GM23338 (cell line): ENCODE results near the gene ACO1. TPM values are rescaled to one million over a fixed set of nuclear protein-coding genes. Genes with fewer than 3 reads are reported as not detected.

Experiments used
- ATAC-seq: fragments of 200-7000 bp; cut with Tn5 transposase; 3 replicates; pipeline ENCODE4 v1.9.1; 2020
- DNase-seq: peaks from one replicate; pipeline ENCODE4 v3.0.0-alpha.2; 2015; ENCODE audit warnings: low spot score
- H2AFZ ChIP-seq: fragments of 200-600 bp; sonication (generic); 2 replicates; pipeline ENCODE4 v1.8.0; 2016; ENCODE audit warnings: antibody characterized with exemption, mild to moderate bottlenecking, moderate library complexity
- H3F3A ChIP-seq: fragments of 200-600 bp; sonication (generic); replicated peaks from 2 replicates; pipeline ENCODE4 v1.8.0; 2017; ENCODE audit warnings: antibody characterized with exemption, mixed run types, low read depth
- H3K27ac ChIP-seq: fragments of 200-600 bp; sonication (generic); 2 replicates; pipeline ENCODE4 v1.6.1; 2016; ENCODE audit warnings: low read depth
- H3K27me3 ChIP-seq: fragments of 200-600 bp; sonication (generic); 2 replicates; pipeline ENCODE4 v1.8.0; 2016; ENCODE audit warnings: mild to moderate bottlenecking, mixed run types, moderate library complexity; ENCODE audit not compliant: insufficient read depth
- H3K36me3 ChIP-seq: fragments of 200-600 bp; sonication (generic); 2 replicates; pipeline ENCODE4 v1.8.0; 2016; ENCODE audit warnings: mild to moderate bottlenecking; ENCODE audit not compliant: insufficient read depth
- H3K4me1 ChIP-seq: fragments of 200-600 bp; sonication (generic); 2 replicates; pipeline ENCODE4 v1.8.0; 2016; ENCODE audit warnings: mild to moderate bottlenecking, moderate library complexity; ENCODE audit not compliant: insufficient read depth
- H3K4me2 ChIP-seq: fragments of 200-600 bp; sonication (generic); 2 replicates; pipeline ENCODE4 v1.7.1; 2017; ENCODE audit warnings: mixed run types
- H3K4me3 ChIP-seq: fragments of 200-600 bp; sonication (generic); 2 replicates; pipeline ENCODE4 v1.6.1; 2016; ENCODE audit warnings: mixed run types
- H3K79me2 ChIP-seq: fragments of 200-600 bp; sonication (generic); replicated peaks from 2 replicates; pipeline ENCODE4 v1.8.0; 2017; ENCODE audit warnings: mild to moderate bottlenecking; ENCODE audit not compliant: insufficient read depth
- H3K9me2 ChIP-seq: fragments of 200-600 bp; sonication (generic); 2 replicates; pipeline ENCODE4 v1.8.0; 2017; ENCODE audit not compliant: insufficient read depth
- H4K20me1 ChIP-seq: fragments of 200-600 bp; sonication (generic); replicated peaks from 2 replicates; pipeline ENCODE4 v1.8.0; 2017; ENCODE audit warnings: mild to moderate bottlenecking; ENCODE audit not compliant: insufficient read depth
- H3K27ac Mint-ChIP-seq: 2 replicates; pipeline ENCODE4 v1.8.0; 2020; ENCODE audit warnings: inconsistent platforms, mild to moderate bottlenecking, moderate library complexity, mixed read lengths
- H3K27me3 Mint-ChIP-seq: 3 replicates; pipeline ENCODE4 v1.8.0; 2022; ENCODE audit warnings: low read depth, mild to moderate bottlenecking, moderate library complexity, mixed read lengths, inconsistent platforms; ENCODE audit not compliant: insufficient read depth, poor library complexity
- H3K36me3 Mint-ChIP-seq: 3 replicates; pipeline ENCODE4 v1.8.0; 2021; ENCODE audit warnings: low read depth, mild to moderate bottlenecking, inconsistent platforms, moderate library complexity, mixed read lengths
- H3K4me1 Mint-ChIP-seq: 3 replicates; pipeline ENCODE4 v1.8.0; 2020; ENCODE audit warnings: mild to moderate bottlenecking, inconsistent platforms, mixed read lengths
- H3K4me3 Mint-ChIP-seq: 3 replicates; pipeline ENCODE4 v1.8.0; 2021; ENCODE audit warnings: moderate library complexity, mild to moderate bottlenecking, inconsistent platforms, mixed read lengths
- H3K9me3 Mint-ChIP-seq: 3 replicates; pipeline ENCODE4 v1.8.0; 2020; ENCODE audit warnings: moderate library complexity, mild to moderate bottlenecking, inconsistent platforms, mixed read lengths
- CTCF ChIP-seq, 2 experiments: fragments of 200-600 bp in 1 of 2; sonication (generic) in 1 of 2; conservative IDR thresholded peaks; 2 replicates each; pipeline versions ENCODE4 v1.5.1 to v1.6.1; 2016 to 2017; ENCODE audit warnings: antibody characterized with exemption in 2 of 2, low read depth in 2 of 2, mild to moderate bottlenecking in 2 of 2, moderate library complexity in 1 of 2
- ETS1 ChIP-seq: IDR thresholded peaks from 2 replicates; pipeline ENCODE4 v1.6.1; 2016; ENCODE audit warnings: antibody characterized with exemption
- EZH2phosphoT487 ChIP-seq: fragments of 200-600 bp; sonication (generic); IDR thresholded peaks from one replicate; pipeline ENCODE4 v1.8.1; 2018; ENCODE audit warnings: antibody characterized with exemption; ENCODE audit not compliant: unreplicated experiment
- POLR2AphosphoS5 ChIP-seq: IDR thresholded peaks from 2 replicates; pipeline ENCODE4 v1.6.1; 2016; ENCODE audit warnings: antibody characterized with exemption, low read depth
- ZNF114 ChIP-seq: fragments of 250-450 bp; sonication (Bioruptor Pico); IDR thresholded peaks from 2 replicates; pipeline ENCODE4 v1.5.0; 2020; ENCODE audit warnings: mild to moderate bottlenecking, moderate library complexity
- ZNF462 ChIP-seq: fragments of 250-450 bp; sonication (Bioruptor Pico); IDR thresholded peaks from 2 replicates; pipeline ENCODE4 v1.5.0; 2020; ENCODE audit warnings: mild to moderate bottlenecking, moderate library complexity
- polyA plus RNA-seq: library from polyadenylated mRNA; unstranded; fragments of >200 nt; fragmentation: Nextera tagmentation; extraction: Ambion mirVana; gene quantifications from 2 replicates; pipeline ENCODE4 v1.2.1, GENCODE V29; 2016
- total RNA-seq: library from RNA; depleted of rRNA; stranded (reverse); fragments of >200 nt; shearing (Covaris generic); gene quantifications from 2 replicates; pipeline ENCODE4 v1.2.3, GENCODE V29; 2014

ACO1 gene
- total and polyA plus RNA-seq, 2 experiments from 2014 or later = 16.6 to 41.0 TPM

- no peaks in the 10 kb centered on the region for H3K36me3 Mint-ChIP-seq
Measured at GRCh38 chr9:32360983-32361673, 23.3 kb upstream of the ACO1 start.

GRCh38 chr9:32371279-32371678 lies 13.2 kb upstream of the ACO1 start:
- DNase-seq = no peak
- Mint-ChIP-seq H3K4me1 (peaks cover 4% of the 10 kb centered on the region; the same call in 2 of the 3 replicates), H3K36me3 (peaks cover 6% of the 10 kb centered on the region; the same call in 1 of the 3 replicates), H3K9me3 (peaks cover 13% of the 10 kb centered on the region; the same call in 2 of the 3 replicates), H3K27me3 (no peaks in the 10 kb centered on the region), H3K4me3 (no peak overlapping the region), H3K27ac (no peak overlapping the region)
- Histone ChIP-seq H3F3A (no peaks in the 10 kb centered on the region), H3K4me3 (no peak overlapping the region), H3K79me2 (no peaks in the 10 kb centered on the region), H2AFZ (no peak overlapping the region), H3K4me1 (no peaks in the 10 kb centered on the region), H3K27ac (no peak overlapping the region), H3K9me2 (peaks cover 9% of the 10 kb centered on the region), H3K27me3 (no peaks in the 10 kb centered on the region), H4K20me1 (no peaks in the 10 kb centered on the region), H3K36me3 (no peaks in the 10 kb centered on the region), H3K4me2 (no peak overlapping the region)
- ATAC-seq = no peak
- no peak for TF ChIP-seq ETS1

More at GRCh38 chr9:32360983-32361673, 23.3 kb upstream of the ACO1 start:
- Mint-ChIP-seq H3K27me3 (no peaks in the 10 kb centered on the region), H3K4me1 (no peaks in the 10 kb centered on the region), H3K4me3 (no peak overlapping the region), H3K9me3 (peaks cover 5% of the 10 kb centered on the region; the same call in 1 of the 3 replicates), H3K27ac (no peak overlapping the region)
- Histone ChIP-seq H3K4me2 (no peak overlapping the region), H3K79me2 (no peaks in the 10 kb centered on the region), H4K20me1 (no peaks in the 10 kb centered on the region), H3K36me3 (no peaks in the 10 kb centered on the region), H3F3A (no peaks in the 10 kb centered on the region), H3K9me2 (peaks cover under 1% of the 10 kb centered on the region; the same call in 1 of the 2 replicates), H3K4me3 (no peak overlapping the region), H2AFZ (no peak overlapping the region), H3K27ac (no peak overlapping the region), H3K27me3 (no peaks in the 10 kb centered on the region), H3K4me1 (no peaks in the 10 kb centered on the region)
- DNase-seq (no peak), ATAC-seq (no peak)
- no peak for TF ChIP-seq CTCF (conservative IDR thresholded peaks at IDR 0.05; ENCODE audit: low read depth in 2 of 2)
- TF ChIP-seq EZH2phosphoT487 = no peak

- no peak overlapping the region for H3K4me3 ChIP-seq
- no peak overlapping the region for H3K27ac Mint-ChIP-seq
- H3K79me2 ChIP-seq = no peaks in the 10 kb centered on the region
- H3K4me3 Mint-ChIP-seq = no peak overlapping the region
- no peak for DNase-seq
- H3K36me3 ChIP-seq = no peaks in the 10 kb centered on the region
- no peak for ATAC-seq
- no peaks in the 10 kb centered on the region for H3F3A ChIP-seq
- no peak overlapping the region for H2AFZ ChIP-seq
- H3K4me1 ChIP-seq = no peaks in the 10 kb centered on the region
- no peak overlapping the region for H3K4me2 ChIP-seq
- peaks cover 9% of the 10 kb centered on the region for H3K9me2 ChIP-seq
- peaks cover 13% of the 10 kb centered on the region; the same call in 2 of the 3 replicates for H3K9me3 Mint-ChIP-seq
- peaks cover 6% of the 10 kb centered on the region; the same call in 1 of the 3 replicates for H3K36me3 Mint-ChIP-seq
- H3K27me3 ChIP-seq = no peaks in the 10 kb centered on the region
- peaks cover 7% of the 10 kb centered on the region for H3K4me1 Mint-ChIP-seq
- H3K27ac ChIP-seq = no peak overlapping the region
- no peaks in the 10 kb centered on the region for H3K27me3 Mint-ChIP-seq
- H4K20me1 ChIP-seq = no peaks in the 10 kb centered on the region
- TF ChIP-seq ZNF114 (CRISPR knock-in tag) (no peak), ZNF462 (CRISPR knock-in tag) (no peak), POLR2AphosphoS5 (no peak), EZH2phosphoT487 (no peak)
Measured at GRCh38 chr9:32371679-32372078, 12.8 kb upstream of the ACO1 start.
